Activated CD4-positive, alpha-beta T cell treated with anti-CD3 and anti-CD28 coated beads, Interleukin-2, amount 10 ng/mL, durations not matched to agents 24 days and 14 days (primary cell): ENCODE data around the gene REXO1. TPM values are rescaled to one million over a fixed set of nuclear protein-coding genes. Genes with fewer than 3 reads are reported as not detected.

Experiments
- DNase-seq: peaks from one replicate; pipeline ENCODE4 v3.0.0; 2022
- H3K27ac Mint-ChIP-seq: one replicate; pipeline ENCODE4 v1.8.0; 2022; ENCODE audit warnings: mild to moderate bottlenecking, mixed read lengths
- H3K27me3 Mint-ChIP-seq: one replicate; pipeline ENCODE4 v1.8.0; 2022; ENCODE audit warnings: mixed read lengths
- H3K36me3 Mint-ChIP-seq: one replicate; pipeline ENCODE4 v1.8.0; 2022; ENCODE audit warnings: low read depth, mild to moderate bottlenecking, mixed read lengths
- H3K4me1 Mint-ChIP-seq: one replicate; pipeline ENCODE4 v1.8.0; 2021; ENCODE audit warnings: mixed read lengths
- H3K4me3 Mint-ChIP-seq: one replicate; pipeline ENCODE4 v1.8.0; 2022; ENCODE audit warnings: mild to moderate bottlenecking, moderate library complexity, mixed read lengths
- H3K9me3 Mint-ChIP-seq: one replicate; pipeline ENCODE4 v1.8.0; 2021; ENCODE audit warnings: mixed read lengths
- intact Hi-C: fragments of 100-400 bp; cut with micrococcal nuclease; formaldehyde crosslinking; loops from one replicate; pipeline ENCODE4 v1.15.1; 2023
- total RNA-seq: library from RNA; stranded (reverse); gene quantifications from 2 replicates; pipeline ENCODE4 v1.2.3, GENCODE V29; 2022

REXO1 gene
- total RNA-seq, 1 donor from 2014 or later, result 61.4 TPM

GRCh38 chr19:1844513-1845124 lies 3.7 kb downstream of the REXO1 start:
- Mint-ChIP-seq H3K4me3 (no peak overlapping the region), H3K4me1 (peaks cover 31% of the 10 kb centered on the region), H3K27me3 (no peaks in the 10 kb centered on the region), H3K27ac (no peak overlapping the region), H3K36me3 (peaks cover 12% of the 10 kb centered on the region), H3K9me3 (no peaks in the 10 kb centered on the region)
- intact Hi-C loops, result no loop called here
- DNase-seq, result no peak

- no peak overlapping the region for H3K27ac Mint-ChIP-seq
- H3K36me3 Mint-ChIP-seq, result peaks cover 12% of the 10 kb centered on the region
- H3K9me3 Mint-ChIP-seq, result no peaks in the 10 kb centered on the region
- DNase-seq, result no peak
- peaks cover 27% of the 10 kb centered on the region for H3K4me1 Mint-ChIP-seq
- no peak overlapping the region for H3K4me3 Mint-ChIP-seq
- intact Hi-C loops, result no loop called here
- H3K27me3 Mint-ChIP-seq, result no peaks in the 10 kb centered on the region
Measured at GRCh38 chr19:1843646-1844394, 4.5 kb downstream of the REXO1 start.

- intact Hi-C loops, result no loop called here
- H3K27me3 Mint-ChIP-seq, result no peaks in the 10 kb centered on the region
- no peak overlapping the region for H3K27ac Mint-ChIP-seq
Measured at GRCh38 chr19:1843116-1843515, 5.2 kb downstream of the REXO1 start.

GRCh38 chr19:1841209-1841924 lies 6.9 kb downstream of the REXO1 start:
- peaks cover 17% of the 10 kb centered on the region for H3K4me1 Mint-ChIP-seq
- H3K36me3 Mint-ChIP-seq, result peaks cover 7% of the 10 kb centered on the region
- no peaks in the 10 kb centered on the region for H3K27me3 Mint-ChIP-seq
- H3K4me3 Mint-ChIP-seq, result no peak overlapping the region
- intact Hi-C loops, result no loop called here
- no peak for DNase-seq
- H3K9me3 Mint-ChIP-seq, result no peaks in the 10 kb centered on the region
- H3K27ac Mint-ChIP-seq, result no peak overlapping the region

More at GRCh38 chr19:1843116-1843515, 5.2 kb downstream of the REXO1 start:
- Mint-ChIP-seq H3K4me1 (peaks cover 25% of the 10 kb centered on the region), H3K36me3 (peaks cover 12% of the 10 kb centered on the region), H3K9me3 (no peaks in the 10 kb centered on the region), H3K4me3 (no peak overlapping the region)
- DNase-seq, result no peak

- no peak overlapping the region for H3K27ac Mint-ChIP-seq
- DNase-seq, result no peak
- H3K27me3 Mint-ChIP-seq, result no peaks in the 10 kb centered on the region
Measured at GRCh38 chr19:1840541-1841115, 7.7 kb downstream of the REXO1 start.

GRCh38 chr19:1839658-1840540 lies 8.4 kb downstream of the REXO1 start:
- Mint-ChIP-seq H3K36me3 (no peaks in the 10 kb centered on the region), H3K27ac (peak overlapping the region; percentile 25), H3K4me3 (no peak overlapping the region), H3K9me3 (no peaks in the 10 kb centered on the region), H3K27me3 (no peaks in the 10 kb centered on the region), H3K4me1 (peaks cover 10% of the 10 kb centered on the region)
- no peak for DNase-seq
- intact Hi-C loops, result no loop called here

More at GRCh38 chr19:1840541-1841115, 7.7 kb downstream of the REXO1 start:
- Mint-ChIP-seq H3K4me3 (no peak overlapping the region), H3K36me3 (no peaks in the 10 kb centered on the region), H3K4me1 (peaks cover 10% of the 10 kb centered on the region), H3K9me3 (no peaks in the 10 kb centered on the region)
- intact Hi-C loops, result no loop called here

- Mint-ChIP-seq H3K4me3 (no peak overlapping the region), H3K36me3 (peaks cover 3% of the 10 kb centered on the region), H3K27ac (no peak overlapping the region), H3K27me3 (no peaks in the 10 kb centered on the region), H3K9me3 (no peaks in the 10 kb centered on the region), H3K4me1 (peaks cover 8% of the 10 kb centered on the region)
- DNase-seq, result peak; percentile 91
- intact Hi-C loops, result no loop called here
Measured at GRCh38 chr19:1837625-1838105, 10.6 kb downstream of the REXO1 start.

GRCh38 chr19:1837222-1837565 lies 11.1 kb downstream of the REXO1 start:
- intact Hi-C loops, result no loop called here
- Mint-ChIP-seq H3K27ac (no peak overlapping the region), H3K4me3 (no peak overlapping the region), H3K36me3 (peaks cover 3% of the 10 kb centered on the region), H3K4me1 (peaks cover 7% of the 10 kb centered on the region), H3K9me3 (no peaks in the 10 kb centered on the region), H3K27me3 (no peaks in the 10 kb centered on the region)
- no peak for DNase-seq

- H3K36me3 Mint-ChIP-seq, result peaks cover 3% of the 10 kb centered on the region
- DNase-seq, result no peak
- intact Hi-C loops, result no loop called here
- H3K27ac Mint-ChIP-seq, result no peak overlapping the region
- no peak overlapping the region for H3K4me3 Mint-ChIP-seq
- H3K27me3 Mint-ChIP-seq, result no peaks in the 10 kb centered on the region
- H3K9me3 Mint-ChIP-seq, result no peaks in the 10 kb centered on the region
- peaks cover 6% of the 10 kb centered on the region for H3K4me1 Mint-ChIP-seq
Measured at GRCh38 chr19:1836458-1837221, 11.6 kb downstream of the REXO1 start.

GRCh38 chr19:1833540-1833939 lies 14.7 kb downstream of the REXO1 start:
- no peak overlapping the region for H3K27ac Mint-ChIP-seq
- H3K36me3 Mint-ChIP-seq, result peaks cover 5% of the 10 kb centered on the region
- H3K9me3 Mint-ChIP-seq, result no peaks in the 10 kb centered on the region
- no peaks in the 10 kb centered on the region for H3K27me3 Mint-ChIP-seq
- no peak overlapping the region for H3K4me3 Mint-ChIP-seq
- DNase-seq, result no peak
- intact Hi-C loops, result no loop called here
- H3K4me1 Mint-ChIP-seq, result peaks cover 3% of the 10 kb centered on the region

GRCh38 chr19:1832046-1832663 lies 16.1 kb downstream of the REXO1 start:
- DNase-seq, result no peak
- intact Hi-C loops, result no loop called here
- Mint-ChIP-seq H3K27me3 (no peaks in the 10 kb centered on the region), H3K4me1 (no peaks in the 10 kb centered on the region), H3K27ac (no peak overlapping the region), H3K36me3 (peaks cover 5% of the 10 kb centered on the region), H3K9me3 (no peaks in the 10 kb centered on the region), H3K4me3 (no peak overlapping the region)

- no peaks in the 10 kb centered on the region for H3K9me3 Mint-ChIP-seq
- intact Hi-C loops, result no loop called here
- no peak for DNase-seq
- H3K27me3 Mint-ChIP-seq, result no peaks in the 10 kb centered on the region
- no peak overlapping the region for H3K4me3 Mint-ChIP-seq
- peaks cover 2% of the 10 kb centered on the region for H3K4me1 Mint-ChIP-seq
- peaks cover 7% of the 10 kb centered on the region for H3K36me3 Mint-ChIP-seq
- no peak overlapping the region for H3K27ac Mint-ChIP-seq
Measured at GRCh38 chr19:1830978-1831377, 17.3 kb downstream of the REXO1 start.
